ENCODE results near the gene IFT81. TPM values are rescaled to one million over a fixed set of nuclear protein-coding genes. Genes with fewer than 3 reads are reported as not detected.
"Not testable (repeated sequence)": the region's sequence is repeated elsewhere in the genome, so short reads cannot be mapped to it uniquely, and the experiment has no call there.

IFT81 gene
- total RNA-seq, 1 donor from 2014 or later, result 25.5 TPM

- Mint-ChIP-seq H3K36me3 (no peaks in the 10 kb centered on the region), H3K27ac (no peak overlapping the region), H3K27me3 (ENCODE audit: low read depth) (peaks cover 2% of the 10 kb centered on the region), H3K4me3 (no peak overlapping the region), H3K9me3 (no peaks in the 10 kb centered on the region), H3K4me1 (peaks cover 13% of the 10 kb centered on the region)
- no peak for DNase-seq (ENCODE audit: low spot score in 2 of 2, unreplicated experiment in 2 of 2)
- TF ChIP-seq CTCF (IDR thresholded peaks at IDR 0.05; ENCODE audit: unreplicated experiment), result no peak
These were observed 7.5 kb upstream of the IFT81 start for GRCh38 chr12:110116623-110117022.

- H3K4me1 Mint-ChIP-seq, result peaks cover 13% of the 10 kb centered on the region
- H3K4me3 Mint-ChIP-seq; H3K27me3 Mint-ChIP-seq (ENCODE audit: low read depth); H3K9me3 Mint-ChIP-seq; H3K27ac Mint-ChIP-seq; H3K36me3 Mint-ChIP-seq; DNase-seq (ENCODE audit: low spot score in 2 of 2, unreplicated experiment in 2 of 2): not testable (repeated sequence)
These were observed 6.9 kb upstream of the IFT81 start for GRCh38 chr12:110117210-110117609.

DNA sequence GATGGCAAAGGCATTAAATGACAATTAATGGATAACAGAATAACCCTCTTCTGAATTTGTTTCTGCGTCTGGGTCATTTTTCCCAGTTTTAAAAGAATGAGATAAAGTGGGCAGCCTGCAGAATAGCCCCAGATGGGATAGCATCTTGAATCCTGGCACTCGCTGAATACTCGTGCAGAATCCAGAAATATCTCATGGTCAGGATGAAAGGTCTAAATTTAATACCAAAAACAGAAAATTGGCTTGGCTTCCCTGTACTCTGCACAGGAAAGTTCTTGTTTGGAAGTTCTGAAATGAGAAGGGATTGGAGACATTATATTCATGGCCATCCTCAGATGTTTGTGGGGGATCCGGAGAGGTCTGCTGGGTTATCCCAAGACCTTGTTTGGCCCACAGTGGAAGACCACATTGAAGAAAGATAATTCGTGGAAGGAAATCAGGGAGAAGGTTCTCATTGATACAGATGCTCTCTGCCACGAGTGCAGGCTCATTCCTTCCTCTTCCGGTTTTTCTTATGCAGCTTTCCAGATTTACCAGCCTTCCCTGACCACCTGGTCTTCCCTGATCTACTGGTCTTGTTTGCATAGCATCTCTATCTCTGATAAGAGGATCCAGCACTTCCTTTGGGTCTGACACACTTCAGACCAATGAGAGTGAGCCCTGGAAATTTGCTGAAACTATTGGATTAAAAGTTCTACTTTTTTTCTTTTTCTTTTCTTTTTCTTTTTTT lies 6.0 kb upstream of the IFT81 start:
- peaks cover 13% of the 10 kb centered on the region for H3K4me1 Mint-ChIP-seq
- DNase-seq (ENCODE audit: low spot score in 2 of 2, unreplicated experiment in 2 of 2), result no peak
- H3K27ac Mint-ChIP-seq, result peak overlapping the region; percentile 39
- no peaks in the 10 kb centered on the region for H3K36me3 Mint-ChIP-seq
- no peaks in the 10 kb centered on the region for H3K9me3 Mint-ChIP-seq
- peaks cover 7% of the 10 kb centered on the region for H3K27me3 Mint-ChIP-seq (ENCODE audit: low read depth)
- TF ChIP-seq CTCF (IDR thresholded peaks at IDR 0.05; ENCODE audit: unreplicated experiment), result no peak
- H3K4me3 Mint-ChIP-seq, result no peak overlapping the region

- DNase-seq (ENCODE audit: low spot score in 2 of 2, unreplicated experiment in 2 of 2), result no peak
- H3K9me3 Mint-ChIP-seq, result no peaks in the 10 kb centered on the region
- peaks cover 8% of the 10 kb centered on the region for H3K27me3 Mint-ChIP-seq (ENCODE audit: low read depth)
- no peaks in the 10 kb centered on the region for H3K36me3 Mint-ChIP-seq
- no peak overlapping the region for H3K4me3 Mint-ChIP-seq
- TF ChIP-seq CTCF (IDR thresholded peaks at IDR 0.05; ENCODE audit: unreplicated experiment), result no peak
- peaks cover 29% of the 10 kb centered on the region for H3K4me1 Mint-ChIP-seq
- H3K27ac Mint-ChIP-seq, result no peak overlapping the region
These were observed 1.2 kb upstream of the IFT81 start for GRCh38 chr12:110122929-110123328.

DNA sequence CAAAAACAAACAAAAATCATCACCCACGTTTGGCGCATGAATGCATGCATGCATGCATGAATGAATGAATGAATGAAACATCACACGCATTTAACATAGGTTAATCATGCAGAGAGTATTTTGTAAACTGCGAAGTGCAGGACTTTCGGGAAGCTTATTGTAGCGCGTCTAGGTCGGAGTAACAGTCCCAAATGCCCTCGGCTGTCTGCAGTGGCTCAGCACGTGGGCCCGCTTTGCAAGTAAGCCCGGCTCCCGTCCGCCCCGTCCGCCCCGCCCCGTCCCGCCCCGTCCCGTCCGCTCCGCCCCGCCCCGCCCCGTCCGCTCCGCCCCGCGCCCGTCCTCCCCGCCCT lies 263 bp upstream of the IFT81 start:
- Mint-ChIP-seq H3K36me3 (peaks cover 6% of the 10 kb centered on the region), H3K4me1 (peaks cover 25% of the 10 kb centered on the region), H3K27ac (no peak overlapping the region), H3K27me3 (ENCODE audit: low read depth) (peaks cover 8% of the 10 kb centered on the region), H3K4me3 (peak overlapping the region; percentile 54), H3K9me3 (no peaks in the 10 kb centered on the region)
- DNase-seq (ENCODE audit: low spot score in 2 of 2, unreplicated experiment in 2 of 2), result no peak
- TF ChIP-seq CTCF (IDR thresholded peaks at IDR 0.05; ENCODE audit: unreplicated experiment), result no peak

DNA sequence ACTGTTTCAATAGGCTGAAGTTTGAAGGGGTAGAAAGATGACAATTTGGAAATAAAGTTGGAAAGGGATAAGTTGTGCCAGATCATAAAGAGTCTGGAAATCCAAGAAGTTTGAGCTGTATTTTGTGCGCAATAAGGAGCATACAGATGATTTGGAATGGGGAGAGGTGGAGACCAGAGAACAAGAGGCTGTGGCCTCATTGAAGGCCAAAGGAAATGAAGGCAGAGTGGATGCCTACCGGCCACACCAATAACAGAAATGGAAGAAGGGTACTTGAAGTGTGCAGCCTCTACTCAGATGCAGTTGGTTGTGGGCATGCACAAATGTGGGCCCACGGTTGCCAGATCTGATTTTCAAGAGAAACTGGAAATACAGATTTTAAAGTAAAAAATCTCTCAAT lies 2.4 kb downstream of the IFT81 start:
- H3K27me3 Mint-ChIP-seq (ENCODE audit: low read depth), result peaks cover 6% of the 10 kb centered on the region
- H3K9me3 Mint-ChIP-seq, result no peaks in the 10 kb centered on the region
- H3K4me3 Mint-ChIP-seq, result peak overlapping the region; percentile 39
- H3K36me3 Mint-ChIP-seq, result peaks cover 9% of the 10 kb centered on the region
- H3K4me1 Mint-ChIP-seq, result peaks cover 20% of the 10 kb centered on the region
- no peak for TF ChIP-seq CTCF (IDR thresholded peaks at IDR 0.05; ENCODE audit: unreplicated experiment)
- peak overlapping the region; percentile 21 for H3K27ac Mint-ChIP-seq
- DNase-seq (ENCODE audit: low spot score in 2 of 2, unreplicated experiment in 2 of 2), result no peak
